Left renal cortex interstitium (tissue), 4 donors: ENCODE results near the gene VSTM2L. TPM values are rescaled to one million over a fixed set of nuclear protein-coding genes. Genes with fewer than 3 reads are reported as not detected.

ENCODE experiments used
- DNase-seq, 4 donors: peaks; one replicate each; pipeline ENCODE4 v3.0.0-alpha.2; 2013; ENCODE audit warnings: low read depth in 4 of 4, low spot score in 2 of 4, missing footprints in 1 of 4
- polyA plus RNA-seq, 4 donors: library from polyadenylated mRNA; unstranded; fragments of 120-200 nt; gene quantifications; one replicate each; pipeline ENCODE4 v1.2.1, GENCODE V29; 2013; ENCODE audit not compliant: insufficient read length in 4 of 4

The VSTM2L gene
- polyA plus RNA-seq, 4 donors, result 1.8 to 2.9 (median 2.1) TPM

DNA sequence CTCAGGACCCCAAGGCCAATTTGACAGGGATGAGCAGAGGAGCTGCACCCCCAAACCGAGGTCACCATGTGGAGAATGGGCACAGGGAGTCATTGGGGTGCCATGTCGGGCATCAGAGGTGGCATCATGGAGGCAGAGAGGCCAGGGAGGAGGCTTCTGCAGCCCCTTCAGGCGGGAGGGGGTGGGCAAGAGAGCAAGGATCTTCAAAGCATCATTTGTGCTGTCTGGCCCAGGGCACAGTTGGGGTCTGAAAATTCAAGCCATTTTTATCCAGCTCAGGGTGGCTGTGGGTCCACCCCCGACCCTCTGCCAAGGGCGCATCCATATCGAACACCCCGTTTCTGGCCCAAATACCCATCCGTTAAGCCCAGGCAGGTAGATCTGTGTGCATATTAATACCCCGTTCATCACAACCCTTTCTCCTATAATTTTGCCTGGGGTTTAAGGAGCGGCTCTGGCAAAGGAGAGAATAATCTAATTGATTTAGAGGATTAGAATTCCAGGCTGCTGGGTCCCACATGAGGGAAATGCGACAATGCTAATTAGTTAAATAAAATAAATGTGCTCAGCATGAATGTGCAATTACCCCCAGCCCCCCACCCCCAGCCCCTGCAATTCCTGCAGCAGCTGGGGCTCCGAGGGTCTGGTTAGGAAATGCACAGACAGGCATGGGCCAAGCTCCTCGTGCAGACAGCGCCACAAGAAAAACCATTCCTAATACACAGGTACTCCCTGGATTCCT is 31.9 kb downstream of the VSTM2L start:
- no peak for DNase-seq

DNA sequence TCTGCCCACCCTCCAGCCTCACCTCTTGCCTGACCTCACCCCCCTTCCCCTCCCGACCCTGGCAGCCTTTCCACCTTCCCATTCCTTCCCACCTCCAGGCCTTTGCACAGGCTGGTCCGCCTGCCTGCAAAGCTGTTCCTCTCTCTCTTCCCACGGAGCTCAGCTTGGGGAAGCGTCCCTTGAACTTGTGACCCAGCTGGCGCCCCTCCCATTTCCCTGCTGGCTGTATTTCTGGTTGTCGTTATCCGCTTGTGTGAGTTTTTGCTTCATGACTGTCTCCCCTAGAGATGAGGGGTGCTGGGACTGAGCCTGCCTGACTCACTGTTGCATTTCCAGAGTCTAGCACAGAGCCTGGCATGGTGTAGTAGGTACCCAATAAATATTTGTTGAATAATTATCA is 32.5 kb downstream of the VSTM2L start:
- no peak for DNase-seq

DNA sequence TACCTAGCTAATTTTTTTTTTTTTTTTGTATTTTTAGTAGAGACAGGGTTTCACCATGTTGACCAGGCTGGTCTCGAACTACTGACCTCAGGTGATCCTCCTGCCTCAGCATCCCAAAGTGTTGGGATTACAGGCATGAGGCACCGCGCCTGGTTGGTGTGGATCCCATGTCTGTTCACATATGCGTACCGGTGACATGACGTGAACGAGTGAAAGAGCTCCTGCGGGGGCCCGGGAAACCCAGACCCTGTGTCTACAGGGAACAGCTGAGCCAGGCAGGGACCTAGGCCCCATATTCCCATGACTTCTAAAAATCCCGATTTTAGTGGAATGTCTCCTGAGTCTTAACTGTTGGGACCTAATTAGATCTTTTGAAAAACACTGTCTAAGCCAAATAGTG is 33.1 kb downstream of the VSTM2L start:
- DNase-seq, result no peak

DNA sequence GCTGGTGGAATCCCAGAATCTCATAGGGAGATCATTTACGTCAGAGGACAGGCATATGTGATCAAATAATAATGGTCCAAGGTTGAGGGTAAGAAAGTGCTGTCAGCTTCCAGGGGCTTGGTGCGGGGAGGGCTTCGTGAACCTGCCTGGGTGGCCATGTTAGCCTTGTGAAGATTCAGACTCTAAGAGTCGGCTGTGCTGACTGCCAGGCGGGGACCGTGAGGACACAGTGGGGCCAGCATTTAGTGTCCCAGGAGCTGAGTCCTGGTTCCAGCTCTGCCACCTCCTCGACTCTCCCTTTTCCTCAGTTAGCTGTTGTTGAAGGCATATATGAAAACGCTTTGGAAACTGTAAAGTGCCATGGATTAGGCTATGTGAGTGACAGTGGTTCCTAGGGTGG is 33.5 kb downstream of the VSTM2L start:
- DNase-seq, result no peak

DNA sequence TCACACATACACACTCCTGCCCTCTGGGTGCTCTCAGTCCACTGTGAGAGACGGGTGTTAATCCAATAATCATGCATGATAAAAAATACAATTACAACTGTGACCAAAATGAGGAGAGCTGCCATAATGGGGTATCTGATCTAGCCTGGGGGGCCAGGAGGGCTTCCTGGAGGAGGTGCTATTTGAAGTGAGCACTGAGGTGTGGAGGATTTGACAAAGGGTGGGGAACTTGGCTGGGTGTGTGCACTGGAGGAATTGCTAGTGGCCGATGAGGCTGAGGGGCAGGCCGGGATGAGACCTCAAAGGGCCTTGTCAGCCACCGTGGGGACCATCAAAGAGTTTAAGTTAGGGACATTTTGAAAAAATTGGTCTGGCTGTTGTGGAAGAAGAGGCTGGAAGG is 34.8 kb downstream of the VSTM2L start:
- no peak for DNase-seq

DNA sequence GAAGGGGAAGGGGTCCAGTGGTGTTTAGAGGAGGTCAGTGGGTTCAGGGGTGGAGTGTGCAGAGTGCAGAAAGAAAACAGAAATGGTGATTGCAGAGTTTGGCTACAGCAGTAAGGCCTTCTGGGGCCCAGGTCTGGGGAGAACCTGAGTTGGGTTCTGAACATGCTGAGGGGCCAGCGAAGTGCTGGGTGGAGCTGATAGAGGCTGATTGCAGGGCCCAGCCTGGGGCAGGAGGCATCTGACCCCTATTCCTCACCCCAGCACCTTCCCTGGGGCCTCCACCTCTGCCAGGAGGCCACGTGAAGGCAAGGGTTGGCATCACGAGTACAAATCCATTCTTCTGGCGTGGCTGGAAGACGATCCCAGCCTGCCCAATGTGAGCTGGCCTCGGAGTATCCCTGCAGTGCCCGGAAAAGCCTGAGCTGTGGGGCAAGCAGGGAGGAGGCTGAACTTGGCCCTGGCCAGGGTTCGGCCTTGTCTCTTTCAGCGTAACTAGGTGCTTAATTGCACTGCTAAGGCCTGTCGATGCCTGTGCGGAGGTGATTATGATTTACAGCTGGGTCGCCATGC is 35.3 kb downstream of the VSTM2L start:
- no peak for DNase-seq

DNA sequence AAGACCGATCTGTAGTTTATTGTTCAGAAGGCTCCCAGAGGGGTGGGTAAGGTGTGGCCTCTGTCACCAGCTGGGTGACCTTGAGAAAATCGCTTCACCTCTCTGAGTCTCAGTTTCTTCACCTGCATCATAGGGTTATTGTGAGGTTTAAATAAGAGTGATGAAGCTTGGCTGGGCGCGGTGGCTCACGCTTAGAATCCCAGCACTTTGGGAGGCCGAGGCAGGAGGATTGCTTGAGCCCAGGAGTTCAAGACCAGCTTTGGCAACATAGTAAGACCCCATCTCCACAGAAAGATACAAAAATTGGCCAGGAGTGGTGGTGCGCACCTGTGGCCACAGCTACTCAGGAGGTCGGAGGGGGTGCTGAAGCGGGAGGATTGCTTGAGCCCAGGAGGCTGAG is 36.0 kb downstream of the VSTM2L start:
- no peak for DNase-seq

DNA sequence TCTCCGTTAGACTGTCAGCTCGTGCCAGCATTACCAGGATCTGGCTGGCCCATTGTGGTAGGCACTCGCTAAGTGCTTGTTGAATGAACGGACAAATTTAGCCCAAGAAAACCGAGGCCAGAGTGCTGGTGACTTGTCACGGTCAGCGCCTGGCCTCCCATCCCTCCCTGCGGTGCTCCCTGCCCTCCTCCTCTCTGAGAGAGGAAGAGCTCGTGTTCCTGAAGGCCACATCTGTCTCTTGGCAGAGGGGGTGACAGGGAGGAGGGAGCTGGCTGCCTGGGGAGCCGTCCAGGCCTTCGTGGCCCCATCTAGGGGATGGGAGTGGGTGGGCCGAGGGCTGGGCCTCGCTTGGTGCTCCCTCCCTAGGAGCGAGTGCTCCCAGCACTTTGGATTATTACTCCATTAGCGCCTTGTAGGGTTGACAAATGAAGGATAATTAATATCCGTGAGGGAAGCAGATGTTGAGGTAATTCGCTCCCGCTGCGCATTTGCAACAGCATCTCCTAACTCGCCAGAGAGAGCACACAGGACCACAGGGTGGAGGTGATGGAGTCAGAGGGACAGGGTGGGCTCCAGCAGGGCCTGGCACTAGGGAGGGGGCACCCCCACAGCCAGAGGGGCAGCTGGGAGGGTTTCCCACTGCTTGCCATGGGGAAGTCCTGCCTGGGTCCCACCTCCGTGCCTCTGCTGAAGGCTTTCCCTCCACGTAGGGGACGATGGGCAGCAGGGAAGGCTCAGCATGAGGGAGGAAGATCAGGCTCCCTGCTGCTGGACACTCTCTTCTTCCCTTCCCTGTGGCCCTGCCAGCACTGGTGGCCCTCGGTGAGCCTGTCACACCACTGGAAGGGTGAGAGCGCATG is 37.0 kb downstream of the VSTM2L start:
- no peak for DNase-seq

DNA sequence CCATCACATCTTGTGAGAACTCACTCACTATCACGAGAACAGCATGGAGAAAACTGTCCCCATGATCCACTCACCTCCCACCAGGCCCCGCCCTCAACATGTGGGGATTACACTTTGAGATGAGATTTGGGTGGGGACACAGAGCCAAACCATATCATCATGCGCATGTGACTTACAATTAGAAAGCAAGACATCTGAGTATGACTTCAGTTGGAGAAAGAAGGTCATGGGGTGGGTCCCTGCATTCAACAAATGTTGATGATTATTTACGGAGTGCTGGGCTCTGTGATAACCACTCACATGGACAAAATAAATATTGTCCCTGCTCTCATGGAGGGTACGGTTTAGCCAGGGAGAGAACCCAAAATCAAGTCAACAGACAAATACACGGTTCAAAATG is 37.9 kb downstream of the VSTM2L start:
- no peak for DNase-seq

DNA sequence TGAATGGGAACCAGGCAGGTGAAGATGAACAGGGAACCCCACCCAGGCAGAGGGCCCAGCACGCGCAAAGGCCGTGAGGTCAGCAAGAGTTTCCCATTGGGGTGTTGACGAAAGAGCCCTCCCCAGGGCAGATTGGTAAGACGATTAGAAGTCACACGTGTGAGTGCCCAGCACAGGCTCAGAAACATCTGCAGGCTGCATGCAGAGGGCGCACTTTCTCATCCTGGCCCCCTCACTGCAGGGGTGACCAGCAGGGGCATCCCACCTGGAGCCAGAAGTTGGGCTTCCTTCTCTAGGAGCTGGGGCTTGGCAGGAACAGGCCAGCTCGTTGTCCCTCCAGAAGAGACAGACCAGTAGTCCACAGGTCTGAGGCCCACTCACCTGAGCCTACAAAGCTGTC is 38.4 kb downstream of the VSTM2L start:
- DNase-seq, result no peak

DNA sequence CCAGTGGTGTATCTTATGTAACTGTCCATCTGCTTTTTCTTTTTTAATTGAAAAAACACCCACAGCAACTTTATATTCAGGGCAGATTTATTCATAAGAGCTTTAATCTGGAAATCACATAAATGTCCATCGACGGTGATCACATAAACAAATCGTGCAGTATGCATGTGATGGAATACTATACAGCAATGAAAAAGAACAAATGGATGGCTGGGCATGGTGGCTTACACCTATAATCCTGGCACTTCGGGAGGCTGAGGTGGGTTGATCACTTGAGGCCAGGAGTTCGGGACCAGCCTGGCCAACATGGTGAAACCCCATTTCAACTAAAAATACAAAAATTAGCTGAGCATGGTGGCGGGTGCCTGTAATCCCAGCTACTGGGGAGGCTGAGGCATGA is 39.1 kb downstream of the VSTM2L start:
- no peak for DNase-seq

DNA sequence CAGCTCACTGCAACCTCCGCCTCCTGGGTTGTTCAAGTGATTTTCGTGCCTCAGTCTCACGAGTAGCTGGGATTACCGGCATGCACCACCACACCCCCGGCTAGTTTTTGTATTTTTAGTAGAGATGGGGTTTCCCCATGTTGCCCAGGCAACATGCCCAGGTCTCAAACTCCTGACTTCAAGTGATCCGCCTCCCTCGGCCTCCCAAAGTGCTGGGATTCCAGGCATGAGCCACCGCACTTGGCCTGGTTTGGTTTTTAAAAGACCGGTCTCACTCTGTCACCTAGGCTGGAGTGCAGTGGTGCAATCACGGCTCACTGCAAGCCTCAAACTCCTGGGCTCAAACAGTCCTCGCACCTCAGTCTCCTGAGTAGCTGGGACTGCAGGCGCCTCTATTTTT is 40.1 kb downstream of the VSTM2L start:
- DNase-seq, result no peak

DNA sequence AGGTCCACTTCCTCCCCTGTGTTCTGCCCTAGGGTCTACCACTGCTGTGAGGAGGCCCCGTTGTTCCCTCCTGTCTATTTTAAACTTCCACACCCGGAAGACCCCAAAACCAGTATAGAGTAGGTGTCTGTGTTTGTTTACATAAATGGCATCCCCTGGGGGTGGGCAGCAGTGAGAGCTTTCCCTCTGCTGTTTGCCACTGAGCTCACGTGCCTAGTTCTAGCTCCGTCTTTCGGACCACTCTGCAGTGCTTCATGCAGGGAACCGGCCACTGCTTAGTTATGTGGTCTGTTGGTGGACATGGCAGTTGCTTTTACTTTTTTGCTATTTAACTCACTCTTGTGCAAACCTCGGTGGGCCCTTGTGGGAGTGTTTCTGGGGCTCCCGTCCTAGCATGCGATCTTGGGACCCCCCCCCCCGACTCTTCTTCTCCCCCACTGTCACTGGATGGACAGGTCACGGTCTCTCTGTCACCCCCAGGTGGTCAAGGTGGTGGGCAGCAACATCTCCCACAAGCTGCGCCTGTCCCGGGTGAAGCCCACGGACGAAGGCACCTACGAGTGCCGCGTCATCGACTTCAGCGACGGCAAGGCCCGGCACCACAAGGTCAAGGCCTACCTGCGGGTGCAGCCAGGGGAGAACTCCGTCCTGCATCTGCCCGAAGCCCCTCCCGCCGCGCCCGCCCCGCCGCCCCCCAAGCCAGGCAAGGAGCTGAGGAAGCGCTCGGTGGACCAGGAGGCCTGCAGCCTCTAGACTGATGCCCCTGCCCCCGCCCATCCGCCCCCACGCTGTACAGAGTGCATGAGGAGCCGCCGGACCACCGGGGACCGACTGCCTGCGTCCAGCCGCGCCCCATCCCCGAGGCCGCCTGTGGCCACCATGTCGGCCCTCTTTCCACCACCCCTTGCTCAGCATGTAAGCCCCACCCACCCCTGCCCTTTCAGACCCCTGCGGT is 40.9 kb downstream of the VSTM2L start:
- DNase-seq, result no peak

DNA sequence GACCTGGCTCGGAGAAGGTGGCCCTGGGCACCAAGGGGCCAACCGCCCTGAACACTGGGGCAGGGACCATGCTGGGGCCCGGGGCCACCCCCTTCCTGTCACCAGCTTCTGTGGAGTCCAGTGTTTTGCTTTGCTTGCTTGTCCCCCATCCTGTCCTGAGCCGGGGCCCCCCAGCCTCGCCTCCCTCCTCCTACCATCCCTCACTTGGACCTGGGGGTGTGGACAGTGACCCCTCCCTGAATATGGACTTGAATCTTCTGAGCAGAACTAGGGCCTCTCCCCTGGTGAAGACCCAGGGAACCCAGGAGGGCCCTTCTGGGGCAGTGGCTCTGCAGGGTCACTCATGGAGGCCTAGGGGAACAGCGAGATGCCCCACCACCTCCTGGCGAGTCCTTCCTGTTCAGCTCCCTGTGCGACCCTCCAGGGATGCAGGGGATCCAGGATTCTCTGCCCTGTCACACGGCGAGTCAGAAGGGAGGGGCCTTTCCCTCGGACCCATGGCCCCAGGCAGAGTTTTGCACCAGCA is 41.6 kb downstream of the VSTM2L start:
- no peak for DNase-seq

DNA sequence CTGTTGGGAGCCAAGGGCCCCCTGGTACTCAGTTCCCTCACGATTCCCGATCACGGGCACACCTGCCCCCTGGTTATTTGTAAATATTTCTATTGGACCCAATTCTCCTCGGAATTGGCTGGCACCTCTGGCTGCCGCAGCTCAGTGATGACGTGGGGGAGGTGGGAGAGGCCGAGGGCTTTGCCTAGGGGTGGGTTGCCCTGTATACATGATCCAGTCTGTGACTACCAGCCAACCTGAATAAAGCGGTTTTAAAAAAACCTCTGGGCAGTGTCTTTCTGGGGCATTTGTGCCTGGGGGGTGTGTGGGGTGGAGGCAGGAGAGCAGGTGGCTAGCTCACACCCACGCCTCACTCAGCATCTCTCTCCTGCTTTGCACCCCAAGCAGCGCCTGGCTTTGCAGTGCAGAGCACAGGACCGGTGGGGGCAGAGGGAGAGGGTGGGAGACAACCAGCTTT is 42.2 kb downstream of the VSTM2L start:
- DNase-seq, result no peak

DNA sequence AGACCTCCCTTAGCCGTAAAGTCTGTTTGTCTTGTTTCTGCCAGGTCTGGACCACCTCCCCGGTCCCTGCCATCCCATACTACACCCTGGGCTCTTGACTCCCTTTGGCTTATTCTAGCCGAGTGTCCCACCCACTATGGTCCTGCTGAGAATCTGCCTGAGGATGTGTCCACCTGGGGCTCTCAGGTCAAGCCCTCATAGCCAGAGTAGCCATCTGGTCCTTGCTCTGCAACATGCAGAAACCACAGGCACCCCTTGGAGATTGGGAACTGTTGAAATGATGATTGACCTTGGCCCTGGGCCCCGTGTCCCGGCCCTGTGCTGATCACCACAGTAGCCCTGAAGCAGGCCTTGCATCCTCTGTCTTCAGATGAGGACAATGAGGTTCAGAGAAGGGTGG is 44.0 kb downstream of the VSTM2L start:
- DNase-seq, result no peak

DNA sequence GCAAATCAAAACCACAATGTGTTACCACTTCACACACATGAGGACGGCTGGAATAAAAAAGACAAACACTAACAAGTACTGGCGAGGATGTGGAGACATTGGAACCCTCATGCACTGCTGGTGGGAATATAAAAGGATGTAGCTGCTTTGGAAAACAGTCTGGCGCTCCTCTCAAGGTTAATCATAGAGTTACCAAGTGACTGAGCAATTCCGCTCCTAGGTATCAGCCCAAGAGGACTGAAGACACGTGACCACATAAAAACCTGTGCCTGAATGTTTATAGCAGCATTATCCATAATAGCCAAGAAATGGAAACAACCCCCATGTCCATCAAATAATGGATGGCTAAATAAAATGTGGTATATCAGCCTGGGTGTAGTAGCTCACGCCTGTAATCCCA is 45.0 kb downstream of the VSTM2L start:
- DNase-seq, result no peak

DNA sequence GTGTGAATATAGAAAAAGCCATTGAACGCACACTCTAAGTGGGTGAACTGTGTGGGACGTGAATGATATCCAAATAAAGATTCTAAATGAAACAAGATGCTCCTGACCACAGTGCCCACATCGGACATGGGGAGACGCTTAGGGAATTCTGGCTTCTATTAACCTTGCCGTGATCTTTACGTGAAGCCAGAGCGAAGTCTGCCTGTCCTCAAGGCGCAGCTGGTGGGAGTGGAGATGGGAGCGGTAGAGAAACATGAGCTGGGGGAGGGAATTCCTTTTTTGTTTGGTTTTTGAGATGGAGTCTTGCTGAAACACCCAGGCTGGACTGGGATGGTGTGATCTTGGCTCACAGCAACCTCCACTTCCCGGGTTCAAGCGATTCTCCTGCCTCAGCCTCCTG is 46.0 kb downstream of the VSTM2L start:
- DNase-seq, result no peak

DNA sequence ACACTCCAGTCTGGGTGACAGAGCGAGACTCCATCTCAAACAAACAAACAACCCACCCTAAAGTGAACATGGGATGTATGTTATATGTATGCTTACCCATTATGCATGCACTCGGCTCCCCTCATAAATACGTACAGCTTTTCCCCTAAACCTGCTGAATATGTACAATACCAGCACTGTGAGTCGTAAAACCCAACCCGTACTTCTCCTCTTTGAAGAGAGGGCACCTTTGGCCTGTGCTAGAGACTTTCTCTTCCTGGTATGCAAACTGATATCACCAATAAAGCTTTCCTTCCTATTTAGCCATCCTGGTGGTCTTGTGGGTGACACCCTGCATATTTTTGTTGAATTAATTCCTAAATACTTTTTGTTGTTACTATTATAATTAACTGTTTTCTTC is 51.3 kb downstream of the VSTM2L start:
- DNase-seq, result no peak

DNA sequence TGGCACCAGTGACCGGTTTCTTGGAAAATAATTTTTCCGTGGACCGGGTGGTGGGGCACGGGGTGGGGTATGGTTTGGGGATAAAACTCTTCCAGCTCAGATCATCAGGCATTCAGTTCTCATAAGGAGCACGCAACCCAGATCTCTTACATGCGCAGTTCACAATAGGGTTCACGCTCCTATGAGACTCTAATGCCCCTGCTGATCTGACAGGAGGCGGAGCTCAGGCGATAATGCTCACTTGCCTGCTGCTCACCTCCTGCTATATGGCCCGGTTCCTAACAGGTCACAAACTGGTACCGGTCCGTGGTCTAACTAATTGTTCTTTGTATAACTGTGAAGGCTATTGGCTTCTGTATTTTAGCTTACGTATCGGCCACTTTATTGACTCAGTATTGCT is 51.7 kb downstream of the VSTM2L start:
- DNase-seq, result no peak
